ENCODE results near the gene RNF224.

The RNF224 gene

DNA sequence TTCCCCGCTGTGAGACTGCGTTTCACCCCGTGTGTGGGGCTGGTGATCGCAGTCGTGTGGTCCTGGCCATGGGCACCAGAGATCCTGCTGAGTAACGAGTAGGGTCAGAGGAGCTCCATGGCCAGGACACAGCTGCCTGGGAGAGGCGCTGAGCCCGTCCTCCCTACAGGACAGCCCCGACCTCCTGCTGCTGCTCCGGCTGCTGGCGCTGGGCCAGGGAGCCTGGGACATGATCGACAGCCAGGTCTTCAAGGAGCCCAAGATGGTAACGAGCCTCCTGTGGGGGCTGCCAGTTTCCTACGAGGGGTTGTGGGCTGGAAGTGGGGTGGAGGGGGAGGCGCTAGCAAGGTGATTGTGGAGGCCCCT, 38.8 kb downstream of the RNF224 start:
- intact Hi-C loops (cut with DNase I) = no loop called here
- peak in 1 of 10 donors; percentile 85 for DNase-seq

DNA sequence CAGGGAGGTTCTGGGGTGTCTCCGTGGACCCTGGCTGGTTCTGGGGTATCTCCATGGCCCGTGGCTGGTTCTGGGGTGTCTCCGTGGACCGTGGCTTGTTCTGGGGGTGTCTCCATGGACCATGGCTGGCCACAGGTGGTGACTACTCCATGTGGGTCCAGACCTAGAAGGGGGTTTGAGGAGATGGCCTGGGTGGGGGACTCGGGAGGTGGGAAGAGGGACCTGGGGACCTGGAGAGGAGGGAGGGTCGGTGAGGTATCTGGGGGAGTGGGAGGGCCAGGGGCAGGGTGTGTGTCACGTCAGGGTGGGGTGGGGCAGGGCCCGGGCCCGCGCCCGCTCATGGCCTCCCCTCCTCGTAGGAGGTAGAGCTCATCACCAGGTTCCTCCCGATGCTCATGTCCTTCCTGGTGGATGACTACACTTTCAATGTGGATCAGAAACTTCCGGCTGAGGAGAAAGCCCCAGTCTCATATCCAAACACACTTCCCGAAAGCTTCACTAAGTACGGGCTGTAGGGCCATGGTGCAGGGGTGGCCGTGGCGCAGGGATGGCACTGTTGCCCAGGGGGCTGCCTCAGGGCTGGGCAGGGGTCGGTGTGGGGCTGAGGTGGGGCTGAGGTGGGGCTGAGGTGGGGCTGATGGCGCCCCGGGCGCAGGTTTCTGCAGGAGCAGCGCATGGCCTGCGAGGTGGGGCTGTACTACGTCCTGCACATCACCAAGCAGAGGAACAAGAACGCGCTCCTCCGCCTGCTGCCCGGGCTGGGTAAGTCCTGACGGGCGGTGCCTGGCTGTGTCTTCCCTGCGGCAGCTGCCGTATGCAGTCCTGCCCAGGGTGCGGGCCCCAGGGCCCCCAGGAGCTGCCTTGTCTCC, 39.5 kb downstream of the RNF224 start:
- intact Hi-C loops (cut with DNase I) = no loop called here
- DNase-seq = peak in 1 of 10 donors; percentile 68

DNA sequence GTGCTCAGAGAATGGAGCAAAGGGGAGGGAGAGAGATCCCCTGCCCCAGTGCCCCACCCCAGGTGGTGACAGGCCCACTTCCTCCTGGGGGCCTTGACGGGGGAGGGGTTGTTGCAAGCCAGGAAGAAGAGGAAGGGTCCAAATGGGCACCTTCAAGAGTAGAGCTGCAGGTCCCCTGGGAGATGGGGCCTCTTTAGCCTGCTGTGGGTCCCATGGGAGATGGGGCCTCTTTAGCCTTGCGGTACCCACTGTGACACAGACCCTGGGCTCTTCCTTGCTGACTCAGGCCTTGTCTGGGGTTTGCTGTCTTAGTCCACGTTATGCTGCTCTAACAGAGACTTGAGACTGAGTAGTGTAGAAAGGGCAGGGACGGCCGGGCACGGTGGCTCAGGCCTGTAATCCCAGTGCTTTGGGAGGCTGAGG, 40.6 kb downstream of the RNF224 start:
- DNase-seq = no peak
- intact Hi-C loops (cut with DNase I) = no loop called here

DNA sequence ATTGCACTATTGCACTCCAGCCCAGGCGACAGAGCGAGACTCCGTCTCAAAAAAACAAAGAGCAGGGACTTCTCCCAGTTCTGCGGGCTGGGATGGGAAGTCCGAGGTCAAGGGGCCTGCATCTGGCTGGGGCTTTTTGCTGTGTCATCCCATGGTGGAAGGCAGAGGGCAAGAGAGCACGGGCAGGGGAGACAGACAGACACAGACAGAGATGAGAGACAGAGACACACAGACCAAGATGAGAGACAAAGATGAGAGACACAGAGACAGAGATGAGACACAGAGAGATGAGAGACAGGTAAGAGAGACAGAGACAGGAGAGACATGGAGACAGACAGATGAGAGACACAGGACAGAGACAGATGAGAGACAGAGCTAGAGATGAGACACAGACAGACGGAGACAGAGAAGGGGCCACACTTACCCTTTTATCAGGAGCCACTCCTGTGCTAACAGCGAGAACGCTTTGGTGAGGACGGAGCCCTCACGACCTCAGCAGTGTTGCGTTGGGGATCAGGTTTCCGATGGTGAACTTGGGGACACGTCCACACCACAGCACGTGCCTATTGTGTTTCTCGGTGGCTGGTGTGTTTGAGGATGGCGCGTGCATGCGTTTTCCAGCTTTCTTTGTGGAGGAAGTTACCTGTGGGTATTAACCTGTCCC, 41.4 kb downstream of the RNF224 start:
- no peak for DNase-seq
- intact Hi-C loops (cut with DNase I) = no loop called here

DNA sequence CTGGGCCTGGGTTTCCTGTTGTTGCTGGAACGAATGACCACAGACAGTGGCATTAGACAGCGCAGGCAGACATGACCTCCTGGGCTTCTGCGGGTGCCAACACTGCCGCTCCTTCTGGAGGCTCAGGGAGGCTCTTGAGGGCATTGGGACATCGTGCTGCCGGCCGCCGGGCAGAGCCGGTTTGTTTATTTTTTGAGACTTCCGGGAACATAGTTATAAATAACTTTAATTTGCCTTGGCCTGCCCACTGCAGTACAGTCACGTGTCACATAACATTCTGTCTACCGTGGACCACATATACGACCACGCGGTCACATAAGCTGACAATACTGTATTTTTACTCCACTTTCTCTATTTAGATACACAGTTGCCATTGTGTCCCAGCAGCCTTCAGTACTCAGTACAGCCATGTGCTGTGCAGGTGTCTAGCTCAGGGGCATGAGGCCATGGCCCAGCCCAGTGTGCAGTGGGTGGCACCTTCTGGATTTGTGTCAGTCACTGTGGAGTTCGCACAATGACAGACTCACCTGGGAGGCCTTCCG, 42.0 kb downstream of the RNF224 start:
- intact Hi-C loops (cut with DNase I) = no loop called here
- DNase-seq = peak in 1 of 10 donors; percentile 72

DNA sequence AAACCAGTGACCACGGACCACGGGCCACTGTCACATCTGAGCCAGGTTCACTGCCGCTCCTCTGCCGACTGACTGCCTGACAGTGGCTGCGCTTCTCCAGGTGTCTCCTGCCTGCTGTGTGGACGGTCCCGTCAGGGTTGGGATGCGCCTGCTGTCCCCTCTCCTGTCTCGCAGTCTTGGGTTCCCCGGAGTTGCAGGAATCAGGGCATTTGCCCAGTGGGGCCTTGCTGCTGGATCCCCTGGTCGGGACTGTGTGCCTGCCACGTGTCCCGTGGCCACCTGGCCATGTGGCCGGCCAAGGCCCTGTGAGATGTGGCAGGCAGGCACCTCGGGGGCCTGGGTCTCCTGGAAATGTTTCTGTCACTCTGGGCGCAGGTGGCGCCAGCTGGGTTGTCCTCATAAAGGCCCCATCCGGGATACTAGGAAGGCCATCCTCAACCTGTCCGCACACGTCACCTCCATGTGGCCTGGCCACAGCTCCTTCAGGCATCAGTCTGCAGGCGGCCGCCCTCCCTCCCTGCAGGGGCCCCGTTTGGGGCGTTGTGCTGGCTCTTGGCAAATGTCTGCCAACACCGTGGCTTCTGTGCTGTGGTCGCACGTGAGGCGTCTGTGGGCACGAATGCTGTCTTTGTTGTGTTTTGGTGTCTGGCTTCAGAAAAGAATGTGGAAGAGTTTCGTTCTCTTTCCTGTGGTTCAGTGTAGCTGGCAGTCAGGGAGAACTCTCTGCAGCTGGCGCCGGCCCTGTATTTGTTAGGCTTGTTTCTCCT, 43.8 kb downstream of the RNF224 start:
- intact Hi-C loops (cut with DNase I) = no loop called here
- peak in 1 of 10 donors; percentile 79 for DNase-seq

GRCh38 chr9:137271696-137272076, 44.4 kb downstream of the RNF224 start:
- DNase-seq = no peak
- intact Hi-C loops (cut with DNase I) = no loop called here

DNA sequence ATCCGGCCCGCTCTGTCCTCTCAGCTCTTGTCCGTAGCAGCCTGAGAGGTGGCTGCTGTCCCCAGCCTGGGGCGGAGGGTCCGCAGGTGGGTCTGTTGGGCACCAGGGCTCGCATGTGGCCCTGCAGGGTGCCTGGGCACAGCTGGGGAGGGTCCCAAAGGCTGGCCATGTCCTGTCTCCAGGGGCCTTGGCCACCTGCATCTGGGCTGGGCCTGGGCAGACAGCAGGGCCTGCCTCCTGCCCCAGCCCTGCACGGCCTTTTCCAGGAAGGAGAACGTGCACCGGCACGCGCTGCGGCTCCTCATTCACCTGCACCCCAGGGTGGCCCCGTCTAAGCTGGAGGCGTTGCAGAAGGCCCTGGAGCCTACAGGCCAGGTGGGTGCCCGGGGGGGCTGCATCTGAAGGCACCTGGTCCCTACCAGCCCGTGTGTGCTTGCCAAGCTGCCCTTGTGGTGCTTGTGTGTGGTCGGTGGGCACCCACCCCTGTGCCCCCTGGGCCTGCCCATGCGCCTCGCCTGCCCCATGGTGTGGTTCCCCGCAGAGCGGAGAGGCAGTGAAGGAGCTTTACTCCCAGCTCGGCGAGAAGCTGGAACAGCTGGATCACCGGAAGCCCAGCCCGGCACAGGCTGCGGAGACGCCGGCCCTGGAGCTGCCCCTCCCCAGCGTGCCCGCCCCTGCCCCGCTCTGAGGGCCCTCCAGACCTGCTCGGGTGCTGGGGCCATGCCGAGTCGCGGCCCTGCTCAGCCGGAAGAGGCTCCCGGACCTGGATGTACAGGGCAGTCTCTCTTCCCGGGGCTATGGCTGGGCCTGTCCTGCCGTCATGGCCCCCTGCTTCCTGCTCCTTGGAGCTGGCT, 45.2 kb downstream of the RNF224 start:
- DNase-seq = peak in 1 of 10 donors; percentile 74
- intact Hi-C loops (cut with DNase I) = no loop called here

DNA sequence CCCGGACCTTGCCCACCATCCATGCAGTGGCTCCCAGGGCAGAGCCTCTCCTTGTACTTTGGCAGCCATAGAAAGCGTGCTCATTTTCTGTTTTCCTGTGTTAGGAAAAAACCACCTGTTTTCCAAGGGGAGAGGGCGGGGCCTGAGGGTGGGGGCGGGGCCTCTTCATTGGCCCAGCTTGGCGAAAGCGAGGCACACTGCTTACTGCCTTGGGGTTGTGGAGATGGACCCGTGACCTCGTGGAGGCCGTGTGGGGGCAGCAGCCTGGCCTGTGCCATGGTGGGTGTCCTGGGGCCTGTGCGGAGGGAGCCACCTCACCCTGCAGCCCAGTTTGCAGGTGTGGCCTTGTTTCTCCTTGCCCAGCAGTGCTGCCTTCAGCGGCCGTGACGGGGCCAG, 45.8 kb downstream of the RNF224 start:
- intact Hi-C loops (cut with DNase I) = no loop called here
- DNase-seq = peak in 1 of 10 donors; percentile 44

DNA sequence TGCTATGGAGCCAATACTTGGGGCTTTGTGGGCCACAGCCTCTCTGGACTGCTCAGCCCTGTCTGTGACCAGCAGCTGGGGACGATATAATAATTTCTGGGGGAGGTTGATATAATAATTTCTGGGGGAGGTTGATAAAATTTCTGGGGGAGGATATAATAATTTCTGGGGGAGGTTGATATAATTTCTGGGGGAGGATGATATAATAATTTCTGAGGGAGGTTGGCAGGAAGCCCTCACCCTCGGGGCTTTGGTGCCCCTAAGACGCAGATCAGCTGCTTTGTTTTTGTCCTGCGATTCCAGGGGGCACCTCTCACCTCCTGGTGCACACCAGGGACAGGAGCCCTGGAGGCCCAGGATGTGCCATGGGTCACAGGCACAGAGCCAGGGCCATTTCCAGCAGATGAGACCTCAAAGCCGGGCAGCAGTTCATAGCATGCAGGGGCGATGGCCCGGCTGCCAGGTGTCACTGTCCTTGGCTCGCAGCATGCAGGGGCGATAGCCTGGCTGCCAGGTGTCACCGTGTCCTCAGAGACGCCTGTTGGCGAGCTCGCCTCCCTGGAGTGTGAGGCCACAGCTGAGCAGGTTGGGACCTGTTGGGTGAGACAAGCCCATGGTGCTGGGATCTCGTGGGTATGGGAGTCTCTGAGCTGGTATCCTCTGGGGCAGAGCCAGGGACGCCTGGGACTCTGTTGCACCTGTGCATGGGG, 46.5 kb downstream of the RNF224 start:
- intact Hi-C loops (cut with DNase I) = no loop called here
- peak in 1 of 10 donors; percentile 81 for DNase-seq

GRCh38 chr9:137275203-137275587, 47.9 kb downstream of the RNF224 start:
- DNase-seq = peak in 1 of 10 donors; percentile 56

DNA sequence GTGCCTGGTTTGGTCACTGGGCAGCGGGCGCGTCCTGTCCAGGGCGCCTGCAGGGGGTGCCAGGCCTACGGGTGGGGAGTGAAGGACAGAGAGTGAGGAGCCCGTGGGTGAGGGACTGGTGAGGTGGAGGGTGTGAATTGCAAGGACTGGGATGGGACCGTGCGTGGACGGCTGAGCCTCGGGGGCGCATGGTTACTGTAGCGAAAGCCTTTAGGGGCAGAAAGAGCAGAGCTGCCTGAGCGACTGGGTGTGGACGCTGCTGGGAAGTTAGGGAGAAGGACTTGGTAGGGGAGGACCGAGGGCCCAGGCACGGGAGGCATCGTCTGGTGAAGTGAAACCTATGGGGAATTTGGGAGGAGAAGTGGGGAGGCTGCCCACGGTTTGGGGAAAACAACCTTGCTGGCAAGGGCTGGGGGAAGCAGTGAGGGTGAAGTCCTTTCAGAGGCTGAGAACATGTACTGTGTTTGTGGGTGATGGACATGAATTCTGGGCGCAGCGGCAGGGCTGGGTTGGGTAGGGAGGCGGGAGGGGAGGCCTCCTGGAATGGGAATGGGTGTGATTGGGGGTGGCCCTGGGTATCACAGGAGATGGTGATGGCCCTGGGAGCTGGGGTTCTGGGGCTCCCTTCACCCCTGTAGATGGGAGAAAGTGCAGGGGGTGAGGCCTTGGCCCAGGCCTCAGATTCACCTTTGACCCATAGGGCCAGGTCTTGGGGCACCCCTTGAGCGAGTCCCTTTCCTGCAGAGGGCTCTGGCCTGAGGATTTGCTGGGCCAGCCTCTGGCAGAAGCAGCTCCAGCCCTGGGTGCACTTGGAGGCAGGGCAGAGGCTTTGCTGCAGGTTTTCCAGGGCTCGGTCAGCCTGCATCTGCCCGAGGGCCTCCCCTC, 48.5 kb downstream of the RNF224 start:
- intact Hi-C loops (cut with DNase I) = no loop called here
- DNase-seq = peak in 1 of 10 donors; percentile 74

More at GRCh38 chr9:137275203-137275587, 47.9 kb downstream of the RNF224 start:
- intact Hi-C loops (cut with DNase I) = no loop called here

GRCh38 chr9:137276473-137277328, 49.4 kb downstream of the RNF224 start:
- DNase-seq = peak in 2 of 10 donors; percentile 16 to 82
- intact Hi-C loops (cut with DNase I) = no loop called here

GRCh38 chr9:137277329-137278041, 50.2 kb downstream of the RNF224 start, which contains the start of gene TOR4A:
TOR4A (plus strand) TSS chr9:137277726; CDS start chr9:137278690, 964 bp downstream.
- DNase-seq = peak in 3 of 10 donors; percentile 36 to 90 (median 47)
- intact Hi-C loops (cut with DNase I) = no loop called here

DNA sequence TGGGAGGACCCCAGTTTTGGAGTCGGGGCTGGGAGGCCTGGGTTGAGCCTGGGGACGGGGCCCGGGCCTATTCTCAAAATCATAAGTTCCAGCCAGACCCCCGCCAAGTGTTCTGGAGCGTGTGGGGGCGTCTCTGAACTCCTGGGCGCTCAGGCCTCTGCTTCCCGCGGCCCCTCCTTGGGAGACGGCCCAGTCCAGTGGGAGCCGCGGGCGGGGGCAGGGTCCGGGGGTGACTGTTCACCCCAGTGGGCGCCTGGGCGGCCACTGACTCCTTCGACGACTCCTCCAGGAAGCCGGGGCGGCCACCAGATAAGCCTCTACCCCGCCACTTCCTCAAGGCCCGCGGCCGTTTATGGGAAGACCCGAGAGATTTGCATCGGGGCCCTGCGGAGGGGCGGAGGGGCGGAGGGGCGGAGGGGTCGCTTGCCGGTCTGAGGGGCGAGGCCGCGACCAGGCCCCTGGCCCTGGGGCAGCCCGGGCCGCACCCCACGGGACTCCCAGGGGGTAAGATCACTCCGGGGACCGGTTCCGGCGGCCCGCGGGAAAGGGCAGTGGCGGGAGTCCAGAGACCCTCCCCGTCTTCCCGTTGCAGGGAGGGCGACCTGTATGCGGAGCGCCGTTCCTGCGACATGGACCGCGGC, 50.9 kb downstream of the RNF224 start:
- intact Hi-C loops (cut with DNase I) = no loop called here
- DNase-seq = peak in 1 of 10 donors; percentile 69
